Coronary artery (tissue), 2 donors: ENCODE results near the gene CCDC39.

ENCODE experiments used
- DNase-seq: peaks from one replicate; pipeline ENCODE4 v3.0.0-alpha.2; 2017; ENCODE audit warnings: low spot score
- H3K27ac ChIP-seq, 2 donors: fragments of 200-600 bp; sonication (generic); one replicate each; pipeline ENCODE4 v1.5.1; 2016 to 2019
- H3K4me3 ChIP-seq: fragments of 200-600 bp; sonication (generic); 2 replicates; pipeline ENCODE4 v1.5.1; 2016; ENCODE audit warnings: mild to moderate bottlenecking, moderate library complexity
- TF ChIP-seq, protein P1 (sequence below): fragments of 200-600 bp; sonication (generic); IDR thresholded peaks from one replicate; pipeline ENCODE4 v1.5.1; 2019; ENCODE audit warnings: antibody characterized with exemption

CCDC39 gene

GRCh38 chr3:180679178-180680096 is at the start of gene CCDC39:
Gene CCDC39 (minus strand): TSS chr3:180679489. CDS start chr3:180679380, 109 bp downstream.
- no peak for DNase-seq
- TF ChIP-seq, protein P1, sequence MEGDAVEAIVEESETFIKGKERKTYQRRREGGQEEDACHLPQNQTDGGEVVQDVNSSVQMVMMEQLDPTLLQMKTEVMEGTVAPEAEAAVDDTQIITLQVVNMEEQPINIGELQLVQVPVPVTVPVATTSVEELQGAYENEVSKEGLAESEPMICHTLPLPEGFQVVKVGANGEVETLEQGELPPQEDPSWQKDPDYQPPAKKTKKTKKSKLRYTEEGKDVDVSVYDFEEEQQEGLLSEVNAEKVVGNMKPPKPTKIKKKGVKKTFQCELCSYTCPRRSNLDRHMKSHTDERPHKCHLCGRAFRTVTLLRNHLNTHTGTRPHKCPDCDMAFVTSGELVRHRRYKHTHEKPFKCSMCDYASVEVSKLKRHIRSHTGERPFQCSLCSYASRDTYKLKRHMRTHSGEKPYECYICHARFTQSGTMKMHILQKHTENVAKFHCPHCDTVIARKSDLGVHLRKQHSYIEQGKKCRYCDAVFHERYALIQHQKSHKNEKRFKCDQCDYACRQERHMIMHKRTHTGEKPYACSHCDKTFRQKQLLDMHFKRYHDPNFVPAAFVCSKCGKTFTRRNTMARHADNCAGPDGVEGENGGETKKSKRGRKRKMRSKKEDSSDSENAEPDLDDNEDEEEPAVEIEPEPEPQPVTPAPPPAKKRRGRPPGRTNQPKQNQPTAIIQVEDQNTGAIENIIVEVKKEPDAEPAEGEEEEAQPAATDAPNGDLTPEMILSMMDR: no peak
- Histone ChIP-seq H3K4me3 (peak within 1 kb of the TSS; percentile 77), H3K27ac (no peak within 1 kb of the TSS)

DNA sequence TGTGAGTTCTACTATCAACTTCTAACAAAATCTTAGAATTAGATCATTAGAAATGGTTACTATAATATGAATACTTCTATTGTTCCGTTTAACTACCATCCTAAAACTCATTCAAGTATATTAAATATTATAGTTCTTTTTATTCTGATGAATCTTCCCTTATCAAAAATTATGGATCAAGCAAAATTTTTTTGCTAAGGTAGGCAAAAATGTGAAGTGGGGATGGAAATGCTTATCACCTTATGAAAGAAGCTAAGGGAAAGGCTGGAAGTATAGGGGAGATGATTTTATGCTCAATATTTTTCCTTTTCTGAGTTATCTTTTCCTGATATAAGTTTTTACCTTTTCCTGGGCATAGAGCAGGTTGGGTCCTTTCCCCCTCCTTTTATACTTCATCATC is 40.7 kb upstream of the CCDC39 start:
- DNase-seq: no peak
- Histone ChIP-seq H3K27ac (no peak overlapping the region), H3K4me3 (no peak overlapping the region)
- TF ChIP-seq, protein P1: no peak

GRCh38 chr3:180707896-180708295 is 28.6 kb upstream of the CCDC39 start:
- TF ChIP-seq, protein P1: no peak
- no peak overlapping the region for H3K27ac ChIP-seq

DNA sequence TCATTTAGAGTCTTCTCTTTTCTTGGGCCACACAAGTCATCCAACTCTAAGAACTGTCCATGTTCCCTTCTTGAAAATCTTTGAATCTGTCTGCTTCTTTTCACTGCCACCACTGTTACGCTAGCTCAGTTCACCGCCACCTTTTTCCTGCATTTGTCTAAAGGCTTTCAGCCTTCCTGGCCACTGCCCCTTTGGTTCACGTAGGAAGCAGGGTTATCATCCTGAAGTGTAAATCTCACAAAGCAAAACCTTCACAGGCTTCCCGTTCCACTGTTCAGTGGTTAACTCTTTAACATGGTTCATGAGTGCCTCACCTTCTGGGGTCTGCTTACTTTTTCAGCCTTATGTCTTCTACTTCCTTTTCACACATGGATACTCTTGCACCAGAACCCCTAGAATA is 26.3 kb upstream of the CCDC39 start:
- DNase-seq: no peak
- no peak overlapping the region for H3K4me3 ChIP-seq
- no peak overlapping the region for H3K27ac ChIP-seq
- TF ChIP-seq, protein P1: no peak

More at GRCh38 chr3:180707896-180708295, 28.6 kb upstream of the CCDC39 start:
- DNase-seq: no peak
- no peak overlapping the region for H3K4me3 ChIP-seq

- H3K4me3 ChIP-seq: no peak overlapping the region
- no peak overlapping the region for H3K27ac ChIP-seq
- TF ChIP-seq, protein P1: no peak
- DNase-seq: no peak
Measured at GRCh38 chr3:180704532-180704931, 25.2 kb upstream of the CCDC39 start.

- DNase-seq: no peak
- Histone ChIP-seq H3K4me3 (no peak overlapping the region), H3K27ac (no peak overlapping the region)
- TF ChIP-seq, protein P1: no peak
Measured at GRCh38 chr3:180700941-180701340, 21.7 kb upstream of the CCDC39 start.
